ENCODE data around the gene ERC2.

The ERC2 gene

GRCh38 chr3:56355570-56356185, 112.6 kb downstream of the ERC2 start:
- Histone ChIP-seq H3K27ac (ENCODE audit: low read depth, low read length) (no peak overlapping the region), H3K36me3 (ENCODE audit: insufficient read depth, low read length) (no peaks in the 10 kb centered on the region), H3K27me3 (ENCODE audit: insufficient read depth, low read length) (no peaks in the 10 kb centered on the region), H3K79me2 (ENCODE audit: control insufficient read depth, insufficient read depth, low read length, unreplicated experiment) (no peaks in the 10 kb centered on the region), H3K4me3 (ENCODE audit: low read depth, low read length) (no peak overlapping the region), H2AFZ (ENCODE audit: low read length, unreplicated experiment) (no peak overlapping the region), H3K4me1 (ENCODE audit: control insufficient read depth, insufficient read depth, low read length, unreplicated experiment) (no peaks in the 10 kb centered on the region)

- Histone ChIP-seq H3K4me3 (ENCODE audit: low read depth, low read length) (no peak overlapping the region), H3K27me3 (ENCODE audit: insufficient read depth, low read length) (no peaks in the 10 kb centered on the region), H3K4me1 (ENCODE audit: control insufficient read depth, insufficient read depth, low read length, unreplicated experiment) (no peaks in the 10 kb centered on the region), H3K79me2 (ENCODE audit: control insufficient read depth, insufficient read depth, low read length, unreplicated experiment) (no peaks in the 10 kb centered on the region), H2AFZ (ENCODE audit: low read length, unreplicated experiment) (no peak overlapping the region), H3K36me3 (ENCODE audit: insufficient read depth, low read length) (no peaks in the 10 kb centered on the region), H3K27ac (ENCODE audit: low read depth, low read length) (no peak overlapping the region)
Observed at GRCh38 chr3:56351537-56351936, 116.7 kb downstream of the ERC2 start.

GRCh38 chr3:56347219-56347871, 120.9 kb downstream of the ERC2 start:
- no peak overlapping the region for H3K4me3 ChIP-seq (ENCODE audit: low read depth, low read length)
- H3K36me3 ChIP-seq (ENCODE audit: insufficient read depth, low read length): no peaks in the 10 kb centered on the region
- peaks cover 16% of the 10 kb centered on the region; the same call in 1 of the 2 replicates for H3K27me3 ChIP-seq (ENCODE audit: insufficient read depth, low read length)
- H3K27ac ChIP-seq (ENCODE audit: low read depth, low read length): no peak overlapping the region
- no peaks in the 10 kb centered on the region for H3K4me1 ChIP-seq (ENCODE audit: control insufficient read depth, insufficient read depth, low read length, unreplicated experiment)
- H3K79me2 ChIP-seq (ENCODE audit: control insufficient read depth, insufficient read depth, low read length, unreplicated experiment): no peaks in the 10 kb centered on the region
- H2AFZ ChIP-seq (ENCODE audit: low read length, unreplicated experiment): no peak overlapping the region

- Histone ChIP-seq H3K36me3 (ENCODE audit: insufficient read depth, low read length) (no peaks in the 10 kb centered on the region), H3K4me3 (ENCODE audit: low read depth, low read length) (no peak overlapping the region), H3K27ac (ENCODE audit: low read depth, low read length) (no peak overlapping the region), H2AFZ (ENCODE audit: low read length, unreplicated experiment) (no peak overlapping the region), H3K79me2 (ENCODE audit: control insufficient read depth, insufficient read depth, low read length, unreplicated experiment) (no peaks in the 10 kb centered on the region), H3K27me3 (ENCODE audit: insufficient read depth, low read length) (peaks cover 24% of the 10 kb centered on the region), H3K4me1 (ENCODE audit: control insufficient read depth, insufficient read depth, low read length, unreplicated experiment) (no peaks in the 10 kb centered on the region)
Observed at GRCh38 chr3:56342475-56342874, 125.8 kb downstream of the ERC2 start.

GRCh38 chr3:56339671-56340070, 128.6 kb downstream of the ERC2 start:
- H2AFZ ChIP-seq (ENCODE audit: low read length, unreplicated experiment): no peak overlapping the region
- no peak overlapping the region for H3K27ac ChIP-seq (ENCODE audit: low read depth, low read length)
- no peaks in the 10 kb centered on the region for H3K79me2 ChIP-seq (ENCODE audit: control insufficient read depth, insufficient read depth, low read length, unreplicated experiment)
- H3K27me3 ChIP-seq (ENCODE audit: insufficient read depth, low read length): peaks cover 23% of the 10 kb centered on the region
- H3K4me3 ChIP-seq (ENCODE audit: low read depth, low read length): no peak overlapping the region
- H3K4me1 ChIP-seq (ENCODE audit: control insufficient read depth, insufficient read depth, low read length, unreplicated experiment): no peaks in the 10 kb centered on the region
- no peaks in the 10 kb centered on the region for H3K36me3 ChIP-seq (ENCODE audit: insufficient read depth, low read length)

DNA sequence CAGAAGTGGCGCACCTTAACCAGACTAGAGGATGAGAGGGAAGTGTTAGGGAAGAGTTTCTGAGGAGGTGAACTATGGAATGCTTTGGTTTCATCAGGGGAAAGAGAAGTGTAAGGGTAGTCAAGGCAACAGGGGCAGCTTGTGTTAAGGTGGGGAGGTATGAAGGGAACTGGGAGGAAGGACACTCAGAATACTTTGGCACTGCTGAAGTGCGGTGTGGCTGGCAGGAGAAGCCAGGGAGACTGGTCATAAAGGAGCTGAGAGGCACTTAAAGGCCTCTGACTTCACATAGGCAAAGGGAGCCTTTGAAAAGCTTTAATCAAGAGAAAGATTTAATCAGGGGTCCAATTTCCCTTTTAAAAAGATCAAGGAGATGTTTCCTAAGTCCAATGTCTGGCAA, 129.0 kb downstream of the ERC2 start:
- Histone ChIP-seq H3K4me3 (ENCODE audit: low read depth, low read length) (no peak overlapping the region), H3K36me3 (ENCODE audit: insufficient read depth, low read length) (no peaks in the 10 kb centered on the region), H3K79me2 (ENCODE audit: control insufficient read depth, insufficient read depth, low read length, unreplicated experiment) (no peaks in the 10 kb centered on the region), H2AFZ (ENCODE audit: low read length, unreplicated experiment) (no peak overlapping the region), H3K27ac (ENCODE audit: low read depth, low read length) (no peak overlapping the region), H3K27me3 (ENCODE audit: insufficient read depth, low read length) (peaks cover 19% of the 10 kb centered on the region), H3K4me1 (ENCODE audit: control insufficient read depth, insufficient read depth, low read length, unreplicated experiment) (no peaks in the 10 kb centered on the region)

- Histone ChIP-seq H3K27ac (ENCODE audit: low read depth, low read length) (no peak overlapping the region), H3K27me3 (ENCODE audit: insufficient read depth, low read length) (peaks cover 10% of the 10 kb centered on the region; the same call in 1 of the 2 replicates), H3K4me3 (ENCODE audit: low read depth, low read length) (no peak overlapping the region), H2AFZ (ENCODE audit: low read length, unreplicated experiment) (no peak overlapping the region), H3K4me1 (ENCODE audit: control insufficient read depth, insufficient read depth, low read length, unreplicated experiment) (no peaks in the 10 kb centered on the region), H3K36me3 (ENCODE audit: insufficient read depth, low read length) (no peaks in the 10 kb centered on the region), H3K79me2 (ENCODE audit: control insufficient read depth, insufficient read depth, low read length, unreplicated experiment) (no peaks in the 10 kb centered on the region)
Observed at GRCh38 chr3:56336023-56336422, 132.2 kb downstream of the ERC2 start.

DNA sequence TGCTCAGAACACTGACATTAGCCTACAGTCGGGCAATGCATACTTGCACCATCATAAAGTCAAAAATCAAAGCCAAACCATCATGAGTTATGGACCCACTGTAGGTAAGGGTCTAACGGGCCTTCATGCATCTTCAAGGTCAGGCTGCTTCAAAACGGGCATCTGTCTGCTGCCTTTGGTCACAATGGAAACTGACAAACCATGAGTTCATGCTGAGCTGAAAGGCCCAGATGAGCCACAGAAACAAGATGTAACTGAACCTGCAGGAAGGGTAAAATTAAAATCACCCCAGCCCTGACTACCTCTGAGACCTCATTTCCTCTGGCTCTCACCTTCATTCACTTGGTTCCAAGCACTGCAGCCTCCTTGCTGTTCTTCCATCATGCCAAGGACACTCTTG, 143.8 kb downstream of the ERC2 start:
- no peaks in the 10 kb centered on the region for H3K79me2 ChIP-seq (ENCODE audit: control insufficient read depth, insufficient read depth, low read length, unreplicated experiment)
- no peaks in the 10 kb centered on the region for H3K4me1 ChIP-seq (ENCODE audit: control insufficient read depth, insufficient read depth, low read length, unreplicated experiment)
- H3K4me3 ChIP-seq (ENCODE audit: low read depth, low read length): no peak overlapping the region
- H3K36me3 ChIP-seq (ENCODE audit: insufficient read depth, low read length): no peaks in the 10 kb centered on the region
- H3K27me3 ChIP-seq (ENCODE audit: insufficient read depth, low read length): 0 out of 2 replicates have a peak, but pooled peaks cover 4% of the 10 kb centered on the region
- H2AFZ ChIP-seq (ENCODE audit: low read length, unreplicated experiment): no peak overlapping the region
- no peak overlapping the region for H3K27ac ChIP-seq (ENCODE audit: low read depth, low read length)

DNA sequence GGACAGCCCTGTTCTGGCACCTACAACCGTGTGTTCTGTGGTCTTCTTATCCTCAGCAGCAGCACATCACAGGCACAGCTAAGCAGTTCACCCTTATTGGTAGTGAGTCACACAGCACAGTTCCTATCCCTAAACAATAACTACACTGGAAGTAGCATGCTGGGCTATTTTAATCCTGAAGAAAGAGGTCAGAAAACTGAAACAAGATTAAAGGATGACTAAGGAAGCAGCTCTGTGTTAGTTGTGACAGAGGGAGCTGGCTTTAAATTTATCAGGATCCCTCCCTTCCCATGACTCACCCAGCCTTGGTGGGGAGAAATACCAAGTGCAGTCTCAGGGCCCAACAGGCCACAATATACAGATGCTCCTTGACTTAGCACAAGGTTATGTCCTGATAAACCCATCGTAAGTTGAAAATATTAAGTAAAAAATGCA, 144.3 kb downstream of the ERC2 start:
- Histone ChIP-seq H2AFZ (ENCODE audit: low read length, unreplicated experiment) (no peak overlapping the region), H3K27me3 (ENCODE audit: insufficient read depth, low read length) (0 out of 2 replicates have a peak, but pooled peaks cover 4% of the 10 kb centered on the region), H3K4me1 (ENCODE audit: control insufficient read depth, insufficient read depth, low read length, unreplicated experiment) (no peaks in the 10 kb centered on the region), H3K4me3 (ENCODE audit: low read depth, low read length) (no peak overlapping the region), H3K27ac (ENCODE audit: low read depth, low read length) (no peak overlapping the region), H3K36me3 (ENCODE audit: insufficient read depth, low read length) (no peaks in the 10 kb centered on the region), H3K79me2 (ENCODE audit: control insufficient read depth, insufficient read depth, low read length, unreplicated experiment) (no peaks in the 10 kb centered on the region)

GRCh38 chr3:56322862-56323261, 145.4 kb downstream of the ERC2 start:
- no peaks in the 10 kb centered on the region for H3K79me2 ChIP-seq (ENCODE audit: control insufficient read depth, insufficient read depth, low read length, unreplicated experiment)
- no peaks in the 10 kb centered on the region for H3K4me1 ChIP-seq (ENCODE audit: control insufficient read depth, insufficient read depth, low read length, unreplicated experiment)
- H3K36me3 ChIP-seq (ENCODE audit: insufficient read depth, low read length): no peaks in the 10 kb centered on the region
- 0 out of 2 replicates have a peak, but pooled peaks cover 4% of the 10 kb centered on the region for H3K27me3 ChIP-seq (ENCODE audit: insufficient read depth, low read length)
- H2AFZ ChIP-seq (ENCODE audit: low read length, unreplicated experiment): no peak overlapping the region
- no peak overlapping the region for H3K4me3 ChIP-seq (ENCODE audit: low read depth, low read length)
- H3K27ac ChIP-seq (ENCODE audit: low read depth, low read length): no peak overlapping the region

DNA sequence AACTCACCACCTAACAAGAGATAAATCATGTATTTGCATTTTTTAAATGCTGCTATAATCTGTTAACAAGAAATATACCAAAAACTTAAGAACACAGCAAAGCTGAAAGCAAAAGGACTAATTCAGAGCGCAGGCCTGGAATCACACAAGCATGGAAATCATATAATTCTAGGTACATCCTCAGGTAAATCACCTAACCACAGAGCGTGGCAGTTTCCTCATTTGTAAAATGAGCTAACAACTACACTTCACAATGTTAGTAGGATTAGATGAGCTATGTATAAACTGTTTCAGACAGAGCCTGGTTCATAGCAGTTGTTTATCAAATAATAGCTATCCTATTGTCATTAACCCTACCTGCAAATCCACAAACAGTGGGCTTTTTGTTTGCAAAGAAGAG, 146.4 kb downstream of the ERC2 start:
- no peak overlapping the region for H3K4me3 ChIP-seq (ENCODE audit: low read depth, low read length)
- H2AFZ ChIP-seq (ENCODE audit: low read length, unreplicated experiment): no peak overlapping the region

More for the DNA sequence above, 146.4 kb downstream of the ERC2 start:
- no peaks in the 10 kb centered on the region for H3K36me3 ChIP-seq (ENCODE audit: insufficient read depth, low read length)
- H3K79me2 ChIP-seq (ENCODE audit: control insufficient read depth, insufficient read depth, low read length, unreplicated experiment): no peaks in the 10 kb centered on the region
- H3K27ac ChIP-seq (ENCODE audit: low read depth, low read length): no peak overlapping the region
- 0 out of 2 replicates have a peak, but pooled peaks cover 4% of the 10 kb centered on the region for H3K27me3 ChIP-seq (ENCODE audit: insufficient read depth, low read length)
- H3K4me1 ChIP-seq (ENCODE audit: control insufficient read depth, insufficient read depth, low read length, unreplicated experiment): no peaks in the 10 kb centered on the region
